ENCODE results near the gene SLC13A3. TPM values are rescaled to one million over a fixed set of nuclear protein-coding genes. Genes with fewer than 3 reads are reported as not detected.

SLC13A3 gene
- total RNA-seq, 1 donor = 3.0 TPM

DNA sequence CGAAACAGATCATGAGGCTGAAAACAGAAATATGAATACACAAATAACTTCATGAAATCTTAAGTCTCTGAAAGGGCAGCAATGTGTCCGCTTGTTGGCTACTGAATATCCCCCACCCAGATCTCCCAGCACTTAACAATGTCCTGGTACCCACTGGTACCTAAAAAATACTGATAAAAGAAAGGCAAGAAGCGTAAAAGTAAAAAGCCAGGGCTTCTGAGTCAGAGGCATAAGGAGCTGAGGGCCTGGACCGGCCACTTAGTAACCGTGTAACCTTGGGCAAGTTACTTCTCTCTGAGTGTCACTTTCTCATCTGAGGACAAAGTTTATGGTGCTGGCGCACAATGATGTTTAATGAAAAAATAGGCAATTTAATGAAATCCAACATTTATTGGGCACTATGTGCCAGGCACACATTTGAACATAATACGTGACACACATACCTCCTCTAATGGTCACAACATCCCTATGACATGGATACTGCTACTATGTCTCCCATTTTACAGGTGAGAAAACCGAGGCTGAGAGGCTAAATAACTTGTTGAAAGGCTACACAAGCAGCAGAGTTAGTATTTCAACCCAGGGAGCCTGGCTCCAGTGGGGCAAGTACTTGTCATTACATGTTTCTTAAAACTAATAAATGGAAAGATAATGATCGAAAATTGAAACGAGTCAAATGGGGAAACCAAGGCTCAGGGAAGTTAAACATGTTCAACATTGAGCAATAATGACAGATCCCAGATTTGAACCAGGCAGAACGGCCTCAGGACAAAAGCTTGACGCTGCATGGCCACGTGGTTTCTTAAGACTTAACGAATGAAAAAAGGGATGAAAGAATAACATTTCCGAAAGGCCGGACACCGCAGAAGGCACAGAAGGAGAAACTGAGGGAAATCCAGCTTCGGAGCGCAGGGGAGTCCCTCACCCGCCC lies 37.2 kb upstream of the SLC13A3 start:
- TF ChIP-seq, protein P1, sequence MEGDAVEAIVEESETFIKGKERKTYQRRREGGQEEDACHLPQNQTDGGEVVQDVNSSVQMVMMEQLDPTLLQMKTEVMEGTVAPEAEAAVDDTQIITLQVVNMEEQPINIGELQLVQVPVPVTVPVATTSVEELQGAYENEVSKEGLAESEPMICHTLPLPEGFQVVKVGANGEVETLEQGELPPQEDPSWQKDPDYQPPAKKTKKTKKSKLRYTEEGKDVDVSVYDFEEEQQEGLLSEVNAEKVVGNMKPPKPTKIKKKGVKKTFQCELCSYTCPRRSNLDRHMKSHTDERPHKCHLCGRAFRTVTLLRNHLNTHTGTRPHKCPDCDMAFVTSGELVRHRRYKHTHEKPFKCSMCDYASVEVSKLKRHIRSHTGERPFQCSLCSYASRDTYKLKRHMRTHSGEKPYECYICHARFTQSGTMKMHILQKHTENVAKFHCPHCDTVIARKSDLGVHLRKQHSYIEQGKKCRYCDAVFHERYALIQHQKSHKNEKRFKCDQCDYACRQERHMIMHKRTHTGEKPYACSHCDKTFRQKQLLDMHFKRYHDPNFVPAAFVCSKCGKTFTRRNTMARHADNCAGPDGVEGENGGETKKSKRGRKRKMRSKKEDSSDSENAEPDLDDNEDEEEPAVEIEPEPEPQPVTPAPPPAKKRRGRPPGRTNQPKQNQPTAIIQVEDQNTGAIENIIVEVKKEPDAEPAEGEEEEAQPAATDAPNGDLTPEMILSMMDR (IDR thresholded peaks at IDR 0.05; ENCODE audit: insufficient read depth, low read length) = no peak
- H3K4me3 ChIP-seq (ENCODE audit: low read depth, low read length) = peak overlapping the region; percentile 73
- peak; percentile 59 for DNase-seq (ENCODE audit: low read depth)

DNA sequence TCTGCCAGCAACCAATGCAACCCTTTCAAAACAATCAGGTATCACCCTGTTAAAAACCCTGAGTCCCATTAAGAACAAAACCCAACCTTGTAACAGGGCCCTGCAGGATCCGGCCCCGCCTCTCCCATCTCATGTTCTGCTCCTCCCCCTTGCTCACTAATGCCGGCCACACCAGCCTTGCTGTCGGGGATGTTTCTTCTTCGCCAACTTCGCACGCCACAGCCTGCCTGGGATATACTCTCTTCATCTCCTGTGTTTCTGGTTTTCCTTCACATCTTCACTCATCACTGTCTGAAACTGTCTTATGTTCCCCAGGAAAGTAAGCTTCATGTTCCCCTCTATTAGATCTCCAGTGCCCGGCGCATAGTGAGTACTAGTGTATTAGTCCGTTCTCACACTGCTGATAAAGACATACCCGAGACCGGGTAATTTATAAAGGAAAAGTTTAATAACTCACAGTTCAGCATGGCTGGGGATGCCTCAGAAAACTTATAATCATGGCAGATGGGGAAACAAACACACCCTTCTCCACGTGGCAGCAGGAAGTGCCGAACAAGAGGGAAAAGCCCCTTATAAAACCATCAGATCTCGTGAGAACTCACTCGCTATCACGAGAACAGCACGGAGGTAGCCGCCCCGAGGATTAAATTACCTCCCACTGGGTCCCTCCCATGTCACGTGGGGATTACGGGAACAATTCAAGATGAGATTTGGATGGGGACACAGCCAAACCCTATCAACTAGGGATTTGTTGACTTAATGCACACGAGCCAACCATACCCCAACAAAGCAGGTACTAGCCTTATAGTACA lies 32.9 kb upstream of the SLC13A3 start:
- TF ChIP-seq, protein P1 (IDR thresholded peaks at IDR 0.05; ENCODE audit: insufficient read depth, low read length) = no peak
- peak overlapping the region; percentile 72 for H3K4me3 ChIP-seq (ENCODE audit: low read depth, low read length)

DNA sequence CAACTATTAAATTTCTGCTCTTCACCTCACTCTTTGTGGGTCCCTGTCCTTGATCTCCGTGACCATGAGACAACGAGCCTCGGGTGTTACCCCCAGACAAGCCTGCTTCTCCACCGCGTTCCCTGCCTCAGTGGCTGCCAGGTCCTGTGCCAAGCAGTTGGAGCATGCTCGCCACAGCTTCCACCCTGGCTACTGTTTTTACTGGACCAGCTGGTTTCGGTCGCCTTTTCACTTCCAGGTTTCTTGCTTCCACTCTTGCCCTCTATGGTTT lies 32.3 kb upstream of the SLC13A3 start:
- DNase-seq (ENCODE audit: low read depth) = no peak
- H3K4me3 ChIP-seq (ENCODE audit: low read depth, low read length) = peak overlapping the region; percentile 72
- TF ChIP-seq, protein P1 (IDR thresholded peaks at IDR 0.05; ENCODE audit: insufficient read depth, low read length) = no peak

More for the DNA sequence above, 32.9 kb upstream of the SLC13A3 start:
- DNase-seq (ENCODE audit: low read depth) = peak; percentile 79

DNA sequence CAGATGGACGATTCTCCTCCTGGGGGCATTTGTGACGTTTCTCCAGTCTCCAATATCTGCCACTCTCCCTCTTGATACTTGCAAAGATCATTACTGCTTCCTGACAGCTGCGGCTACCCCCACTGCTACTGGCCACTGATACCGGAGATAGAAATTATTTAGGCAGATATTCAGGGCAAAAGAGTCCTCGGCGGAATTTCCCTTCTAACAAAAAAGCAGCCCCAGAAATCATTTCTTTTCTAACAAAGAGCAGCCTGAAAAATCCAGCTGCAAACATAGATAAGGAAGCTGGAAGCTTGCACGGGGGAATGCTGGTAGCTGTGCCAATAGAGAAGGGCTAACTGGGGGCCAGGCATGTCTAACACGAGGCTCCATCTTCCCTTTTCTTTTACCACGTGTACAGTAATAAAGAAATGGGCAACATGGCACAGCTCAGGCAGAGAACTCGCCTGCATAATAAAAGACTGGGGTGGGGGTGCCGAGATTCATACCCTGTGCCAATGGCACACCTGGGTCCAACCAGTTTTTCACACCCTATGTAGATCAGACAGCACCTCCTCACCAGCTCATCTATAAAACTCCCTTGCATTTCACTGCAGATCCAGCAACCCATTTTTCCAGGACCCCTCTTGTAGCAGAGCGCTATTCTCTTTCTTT lies 31.9 kb upstream of the SLC13A3 start:
- peak; percentile 59 for DNase-seq (ENCODE audit: low read depth)
- H3K4me3 ChIP-seq (ENCODE audit: low read depth, low read length) = peak overlapping the region; percentile 72
- TF ChIP-seq, protein P1 (IDR thresholded peaks at IDR 0.05; ENCODE audit: insufficient read depth, low read length) = no peak

DNA sequence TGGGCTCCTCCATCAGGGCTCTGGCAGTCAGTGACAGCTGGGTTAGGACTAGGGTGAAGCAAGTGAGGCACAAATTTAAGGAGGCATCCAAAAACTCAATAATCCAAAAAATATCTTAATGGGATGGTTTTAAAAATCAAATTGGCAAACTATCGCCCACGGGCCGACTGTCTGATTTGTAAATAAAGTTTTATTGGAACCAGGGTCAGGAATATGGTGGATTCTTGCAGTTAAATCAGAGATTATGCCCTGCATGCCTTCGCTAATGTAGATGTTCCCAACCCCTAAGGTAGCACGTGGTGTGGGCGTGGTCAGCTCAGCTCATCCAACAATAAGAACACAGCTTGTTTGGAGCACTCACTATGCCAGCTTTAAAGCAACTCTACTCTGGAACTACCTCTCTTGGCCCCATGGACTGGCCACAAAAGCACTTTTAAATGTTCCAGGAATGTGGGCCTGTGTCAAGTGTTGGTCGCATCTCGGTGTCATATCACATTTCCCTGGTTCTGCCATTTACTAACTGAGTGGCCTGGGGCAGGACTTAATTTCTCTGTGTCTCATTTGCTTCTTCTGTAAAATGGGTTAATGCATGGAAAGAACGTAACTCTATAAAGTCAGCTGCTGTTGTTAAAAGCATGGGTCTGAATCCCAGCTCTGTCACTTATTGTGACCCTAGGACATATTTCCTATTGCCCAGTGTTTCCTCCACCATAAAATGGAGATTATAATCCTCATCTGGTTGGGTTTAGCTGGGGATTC lies 31.0 kb upstream of the SLC13A3 start:
- no peak for DNase-seq (ENCODE audit: low read depth)
- peak overlapping the region; percentile 72 for H3K4me3 ChIP-seq (ENCODE audit: low read depth, low read length)
- TF ChIP-seq, protein P1 (IDR thresholded peaks at IDR 0.05; ENCODE audit: insufficient read depth, low read length) = no peak
